ENCODE data around the gene EP400.

Gene EP400

DNA sequence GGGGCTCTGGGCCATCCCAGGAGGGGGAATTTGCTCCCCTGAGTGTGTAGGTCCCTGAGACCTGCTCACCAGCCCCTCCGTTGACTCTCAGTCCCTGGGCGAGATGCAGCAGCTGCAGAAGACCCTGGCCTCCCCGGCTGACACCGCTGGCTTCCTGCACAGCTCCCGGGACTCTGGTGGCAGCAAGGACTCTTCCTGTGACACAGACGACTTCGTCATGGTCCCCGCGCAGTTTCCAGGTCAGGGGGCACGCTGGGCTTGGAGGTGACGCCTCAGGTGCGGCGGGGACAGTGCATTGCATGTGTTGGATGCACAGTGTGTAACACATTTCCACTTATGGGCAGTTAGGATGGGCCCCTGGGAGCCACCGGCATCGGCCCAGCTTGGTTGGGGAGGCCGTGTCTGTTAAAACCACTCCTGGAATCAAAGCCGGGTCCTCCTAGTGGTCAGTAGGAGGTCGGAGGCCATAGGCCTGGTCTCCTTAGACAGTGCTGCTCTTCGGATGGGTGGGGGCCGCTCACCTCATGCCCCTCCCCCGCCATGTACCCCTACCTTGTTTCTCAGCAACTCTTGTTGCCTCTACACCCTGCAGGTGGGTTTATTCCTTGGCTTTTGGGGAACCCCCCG is 37.8 kb upstream of the EP400 start:
- DNase-seq = no peak

- peak in 1 of 2 experiments; percentile 25 for DNase-seq
Measured at GRCh38 chr12:131912518-131913274, 37.0 kb upstream of the EP400 start.

- DNase-seq = no peak
Measured at GRCh38 chr12:131913666-131914065, 36.1 kb upstream of the EP400 start.

GRCh38 chr12:131914179-131914702 is 35.5 kb upstream of the EP400 start:
- DNase-seq = no peak

GRCh38 chr12:131915000-131915689 is 34.6 kb upstream of the EP400 start:
- no peak for DNase-seq

- no peak for DNase-seq
Measured at GRCh38 chr12:131915823-131916222, 33.9 kb upstream of the EP400 start.

DNA sequence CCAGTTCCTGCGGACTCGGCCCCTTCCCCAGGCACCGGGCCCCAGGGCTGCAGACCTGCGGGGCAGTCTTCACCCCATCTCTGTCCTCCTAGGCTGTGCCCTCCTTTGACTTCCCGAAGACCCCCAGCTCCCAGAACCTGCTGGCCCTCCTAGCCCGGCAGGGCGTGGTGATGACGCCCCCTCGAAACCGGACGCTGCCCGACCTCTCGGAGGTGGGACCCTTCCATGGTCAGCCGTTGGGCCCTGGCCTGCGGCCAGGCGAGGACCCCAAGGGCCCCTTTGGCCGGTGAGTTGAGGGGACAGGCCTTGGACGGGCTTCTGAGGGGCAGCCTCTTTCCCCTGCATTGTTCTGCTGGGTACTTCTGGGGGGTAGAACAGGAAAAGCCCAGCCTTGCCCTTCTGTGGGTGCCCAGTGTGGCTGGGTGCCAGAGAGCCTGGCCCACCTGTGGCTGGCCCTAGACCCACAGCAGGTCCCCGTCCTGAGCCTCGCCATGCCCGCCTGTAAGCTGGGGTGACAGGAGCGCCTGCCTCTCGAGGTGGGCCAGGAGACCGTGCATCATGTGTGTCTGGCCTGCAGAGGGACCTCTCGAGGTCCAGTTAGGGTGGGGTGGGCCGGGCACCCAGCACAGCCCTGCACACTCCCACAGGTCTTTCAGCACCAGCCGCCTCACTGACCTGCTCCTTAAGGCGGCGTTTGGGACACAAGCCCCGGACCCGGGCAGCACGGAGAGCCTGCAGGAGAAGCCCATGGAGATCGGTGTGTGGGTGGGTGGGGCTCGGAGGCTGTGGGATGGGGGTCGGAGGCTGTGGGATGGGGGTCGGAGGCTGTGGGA is 33.2 kb upstream of the EP400 start:
- DNase-seq = no peak

GRCh38 chr12:131917139-131917710 is 32.5 kb upstream of the EP400 start:
- DNase-seq = no peak

DNA sequence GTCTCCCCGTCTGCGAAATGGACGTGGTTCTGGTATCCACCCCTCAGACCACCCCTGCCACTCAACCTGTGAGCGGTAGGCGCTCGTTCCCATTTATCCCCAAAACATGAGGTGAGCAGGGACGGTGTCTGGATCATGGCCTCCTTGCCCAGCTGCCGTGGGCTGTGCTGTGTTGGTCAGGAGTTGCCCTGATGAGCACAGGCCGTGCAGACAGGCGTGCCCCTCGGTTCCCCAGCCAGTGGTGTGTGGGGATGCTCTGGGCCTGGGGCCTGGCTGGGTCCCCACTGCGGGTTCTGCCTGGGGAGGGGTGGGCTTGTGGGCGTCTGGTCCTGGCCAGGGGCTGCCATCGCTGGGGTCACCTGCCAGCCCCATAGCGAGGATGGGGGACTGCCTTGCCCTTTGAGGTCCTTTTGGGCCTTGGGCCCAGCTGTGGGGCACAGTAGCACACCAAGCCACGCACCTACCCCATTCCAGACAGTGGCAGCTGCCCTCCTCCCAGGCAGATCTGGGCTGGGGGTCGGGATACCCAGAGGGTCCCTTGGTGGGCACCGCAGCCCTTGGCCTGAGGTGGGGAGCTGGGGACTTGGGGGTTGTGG is 31.9 kb upstream of the EP400 start:
- no peak for DNase-seq

DNA sequence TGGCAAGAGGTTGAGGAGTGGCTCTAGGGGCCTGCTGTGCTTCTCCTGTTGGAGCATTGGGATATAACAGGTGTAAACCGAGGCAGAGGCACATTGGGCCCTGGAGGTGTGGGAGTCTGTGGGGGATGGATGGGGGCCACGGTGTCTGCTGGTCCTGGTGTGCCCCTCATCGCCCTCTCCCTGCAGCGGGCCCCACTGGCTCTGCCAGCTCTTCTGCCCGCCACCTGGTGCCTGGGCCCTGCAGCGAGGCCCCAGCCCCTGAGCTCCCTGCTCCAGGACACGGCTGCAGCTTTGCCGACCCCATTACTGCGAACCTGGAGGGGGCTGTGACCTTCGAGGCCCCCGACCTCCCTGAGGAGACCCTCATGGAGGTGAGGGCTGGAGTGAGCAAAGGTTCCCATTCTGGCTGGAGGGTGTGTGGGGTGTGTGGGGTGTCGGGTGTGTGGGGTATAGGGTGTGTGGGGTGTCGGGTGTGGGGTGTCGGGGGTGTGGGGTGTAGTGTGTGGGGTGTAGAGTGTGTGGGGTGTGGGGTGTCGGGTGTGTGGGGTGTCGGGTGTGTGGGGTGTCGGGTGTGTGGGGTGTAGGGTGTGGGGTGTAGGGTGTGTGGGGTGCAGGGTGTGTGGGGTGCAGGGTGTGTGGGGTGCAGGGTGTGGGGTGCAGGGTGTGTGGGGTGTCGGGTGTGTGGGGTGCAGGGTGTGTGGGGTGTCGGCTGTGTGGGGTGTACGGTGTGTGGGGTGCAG is 31.3 kb upstream of the EP400 start:
- no peak for DNase-seq

GRCh38 chr12:131919051-131919347 is 30.7 kb upstream of the EP400 start:
- DNase-seq = no peak

DNA sequence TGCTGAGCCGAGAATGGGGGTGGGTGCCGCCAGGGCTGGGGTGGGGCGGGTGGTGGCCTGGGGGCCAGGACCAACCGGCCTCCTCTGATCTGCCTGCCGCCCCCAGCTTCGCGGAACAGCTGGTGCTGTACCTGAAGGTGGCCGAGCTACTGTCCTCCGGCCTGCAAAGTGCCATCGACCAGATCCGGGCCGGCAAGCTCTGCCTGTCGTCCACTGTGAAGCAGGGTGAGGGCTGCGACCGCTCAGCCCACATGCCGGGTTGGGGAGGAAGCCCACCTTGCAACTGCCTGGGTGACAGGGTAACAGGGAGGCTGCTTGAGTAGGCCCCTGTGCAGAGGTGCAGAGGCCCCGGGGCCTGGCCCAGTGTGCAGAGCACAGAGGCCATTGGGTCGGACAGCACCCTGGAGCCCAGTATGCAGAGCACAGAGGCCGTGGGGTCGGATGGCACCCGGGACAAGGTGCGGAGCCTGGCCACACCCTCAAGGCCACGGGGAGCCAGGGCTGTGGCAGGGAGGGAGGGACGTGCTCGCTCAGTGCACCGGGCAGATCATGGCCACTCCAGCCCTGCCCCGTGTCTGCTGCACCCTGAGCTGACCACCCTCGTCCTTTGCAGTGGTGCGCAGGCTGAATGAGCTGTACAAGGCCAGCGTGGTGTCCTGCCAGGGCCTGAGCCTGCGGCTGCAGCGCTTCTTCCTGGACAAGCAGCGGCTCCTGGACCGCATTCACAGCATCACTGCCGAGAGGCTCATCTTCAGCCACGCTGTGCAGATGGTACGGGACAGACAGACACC is 30.2 kb upstream of the EP400 start:
- no peak for DNase-seq

DNA sequence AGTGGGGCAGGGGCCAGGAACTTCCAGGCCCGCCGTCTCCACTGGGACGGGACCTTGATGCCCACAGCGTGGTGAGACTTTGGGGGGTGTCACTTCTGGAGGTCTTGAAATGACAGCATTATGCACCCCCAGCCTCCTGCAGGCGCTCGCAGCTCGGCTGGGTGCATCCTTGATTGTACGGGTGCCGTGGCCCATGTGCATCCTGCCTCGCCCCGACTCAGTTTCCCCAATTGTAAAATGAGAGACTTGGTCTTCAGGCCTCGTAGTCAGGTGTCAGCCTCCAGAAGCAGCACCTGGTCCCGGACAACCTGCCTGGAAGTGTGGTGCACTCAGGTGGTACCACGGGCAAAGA is 29.6 kb upstream of the EP400 start:
- DNase-seq = no peak

- DNase-seq = no peak
Measured at GRCh38 chr12:131920902-131921840, 28.6 kb upstream of the EP400 start.

GRCh38 chr12:131921866-131922769 is 27.6 kb upstream of the EP400 start:
- DNase-seq = no peak

DNA sequence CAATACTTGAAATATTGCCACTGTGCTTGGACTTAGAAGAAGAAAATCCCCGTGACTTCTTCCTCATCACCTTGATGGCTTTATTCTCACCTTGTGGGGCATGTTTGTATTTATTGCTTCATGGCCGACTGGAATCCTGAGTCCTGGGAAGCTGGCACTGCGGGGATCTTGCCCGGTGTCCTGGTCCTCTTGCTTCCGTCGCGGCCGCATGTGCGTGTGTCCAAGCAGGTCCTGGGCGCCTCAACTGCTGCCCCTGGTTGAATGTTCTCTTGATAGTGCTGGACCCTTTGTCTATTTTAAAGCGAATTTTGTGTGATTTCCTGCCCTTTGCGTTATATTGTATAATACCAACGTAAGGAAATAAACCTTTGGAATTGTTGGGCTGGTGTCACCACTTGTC is 27.0 kb upstream of the EP400 start:
- no peak for DNase-seq

DNA sequence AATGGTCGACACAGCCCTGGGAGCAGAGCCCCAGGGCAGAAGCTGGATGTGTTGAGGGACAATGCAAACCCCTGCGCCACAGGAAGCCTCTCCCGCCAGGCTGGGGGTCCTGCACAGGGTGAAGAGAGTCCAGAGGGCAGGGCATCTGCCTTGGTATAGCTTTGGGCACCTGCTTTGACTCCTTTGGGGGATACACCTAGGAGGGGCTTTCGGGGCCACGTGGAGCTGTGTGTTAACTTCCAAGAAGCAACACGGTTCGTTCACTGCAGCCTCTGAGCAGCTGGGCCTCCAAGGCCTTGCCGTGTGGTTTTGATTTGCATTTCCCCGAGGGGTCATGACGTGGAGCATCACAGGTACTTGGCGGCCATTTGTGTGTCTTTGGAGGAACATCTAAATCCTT is 26.5 kb upstream of the EP400 start:
- no peak for DNase-seq
